Fibroblast of skin of left biceps (primary cell): Measurements from ENCODE around the gene FBXO27.
"Not testable (repeated sequence)": the region's sequence is repeated elsewhere in the genome, so short reads cannot be mapped to it uniquely, and the experiment has no call there.

ENCODE experiments used
- DNase-seq, 2 experiments: peaks; one replicate each; pipeline ENCODE4 v3.0.0-alpha.2; 2013; ENCODE audit warnings: low read depth in 2 of 2

Gene FBXO27

DNA sequence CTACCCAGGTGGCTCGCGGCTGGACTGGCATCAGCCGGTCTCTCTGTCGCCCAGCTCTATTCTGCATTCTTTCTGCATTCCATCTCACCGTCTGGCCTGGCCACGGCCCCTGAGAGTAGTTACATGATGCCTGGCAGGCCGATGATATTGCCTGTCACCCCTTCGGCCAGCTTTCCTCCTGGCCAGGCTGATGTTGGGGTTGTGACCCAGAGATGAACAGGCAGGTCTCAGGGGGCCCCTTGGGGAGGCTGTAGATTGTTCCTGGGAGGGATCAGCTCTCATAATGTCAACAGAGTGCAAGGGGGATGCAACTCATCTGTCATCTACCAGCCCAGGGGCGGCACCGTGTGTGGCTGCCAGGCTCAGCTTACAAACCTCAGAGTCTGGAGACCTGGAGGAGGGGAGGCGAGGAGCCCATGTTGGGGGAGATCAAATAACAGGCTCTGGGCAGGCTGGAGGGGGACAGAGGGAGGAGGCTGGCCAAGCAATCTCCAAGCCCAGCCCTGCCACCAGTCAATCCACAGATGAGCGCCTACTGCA is 43.2 kb downstream of the FBXO27 start:
- DNase-seq: no peak

DNA sequence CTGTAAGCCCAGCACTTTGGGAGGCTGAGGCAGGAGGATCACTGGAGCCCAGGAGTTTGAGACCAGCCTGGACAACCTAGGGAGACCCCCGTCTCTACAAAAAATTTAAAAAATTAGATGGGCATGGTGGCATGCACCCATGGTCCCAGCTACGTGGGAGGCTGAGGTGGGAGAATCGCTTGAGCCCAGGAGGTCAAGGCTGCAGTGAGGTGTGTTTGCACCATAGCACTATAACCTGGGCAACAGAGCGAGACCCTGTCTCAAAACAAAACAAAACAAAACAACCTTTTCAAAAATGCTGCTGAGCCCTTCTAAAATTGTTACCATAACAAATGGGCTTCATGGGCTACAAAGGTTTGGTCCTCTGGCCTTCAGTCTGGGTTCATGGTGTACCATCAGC is 43.7 kb downstream of the FBXO27 start:
- not testable (repeated sequence) for DNase-seq

DNA sequence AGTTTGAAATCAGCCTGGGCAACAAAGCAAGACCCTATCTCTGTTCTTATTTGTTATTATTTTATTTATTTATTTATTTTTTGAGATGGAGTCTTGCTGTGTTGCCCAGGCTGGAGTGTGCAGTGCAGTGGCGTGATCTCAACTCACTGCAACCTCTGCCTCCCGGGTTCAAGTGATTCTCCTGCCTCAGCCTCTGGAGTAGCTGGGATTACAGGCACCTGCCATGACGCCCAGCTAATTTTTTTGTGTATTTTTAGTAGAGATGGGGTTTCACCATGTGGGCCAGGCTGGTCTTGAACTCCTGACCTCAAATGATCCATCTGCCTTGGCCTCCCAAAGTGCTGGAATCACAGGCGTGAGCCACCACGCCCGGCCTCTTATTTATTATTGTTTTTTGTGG is 44.6 kb downstream of the FBXO27 start:
- not testable (repeated sequence) for DNase-seq

DNA sequence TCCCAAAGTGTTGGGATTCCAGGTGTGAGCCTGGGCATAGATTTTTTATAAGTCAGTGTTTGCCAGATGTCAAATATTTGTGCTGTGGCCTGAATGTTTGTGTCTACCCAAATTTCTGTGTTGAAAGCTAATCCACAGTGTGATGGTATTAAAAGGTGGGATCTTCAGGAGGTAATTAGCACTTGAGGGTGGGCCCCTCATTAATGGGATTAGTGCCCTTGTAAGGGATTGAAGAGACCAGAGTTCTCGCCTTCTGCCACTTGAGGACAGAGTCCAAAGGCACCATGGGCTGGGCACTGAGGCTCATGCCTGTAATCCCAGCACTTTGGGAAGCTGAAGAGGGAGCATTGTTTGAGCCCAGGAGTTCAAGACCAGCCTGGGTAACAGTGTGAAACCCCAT is 47.1 kb downstream of the FBXO27 start:
- no peak for DNase-seq

DNA sequence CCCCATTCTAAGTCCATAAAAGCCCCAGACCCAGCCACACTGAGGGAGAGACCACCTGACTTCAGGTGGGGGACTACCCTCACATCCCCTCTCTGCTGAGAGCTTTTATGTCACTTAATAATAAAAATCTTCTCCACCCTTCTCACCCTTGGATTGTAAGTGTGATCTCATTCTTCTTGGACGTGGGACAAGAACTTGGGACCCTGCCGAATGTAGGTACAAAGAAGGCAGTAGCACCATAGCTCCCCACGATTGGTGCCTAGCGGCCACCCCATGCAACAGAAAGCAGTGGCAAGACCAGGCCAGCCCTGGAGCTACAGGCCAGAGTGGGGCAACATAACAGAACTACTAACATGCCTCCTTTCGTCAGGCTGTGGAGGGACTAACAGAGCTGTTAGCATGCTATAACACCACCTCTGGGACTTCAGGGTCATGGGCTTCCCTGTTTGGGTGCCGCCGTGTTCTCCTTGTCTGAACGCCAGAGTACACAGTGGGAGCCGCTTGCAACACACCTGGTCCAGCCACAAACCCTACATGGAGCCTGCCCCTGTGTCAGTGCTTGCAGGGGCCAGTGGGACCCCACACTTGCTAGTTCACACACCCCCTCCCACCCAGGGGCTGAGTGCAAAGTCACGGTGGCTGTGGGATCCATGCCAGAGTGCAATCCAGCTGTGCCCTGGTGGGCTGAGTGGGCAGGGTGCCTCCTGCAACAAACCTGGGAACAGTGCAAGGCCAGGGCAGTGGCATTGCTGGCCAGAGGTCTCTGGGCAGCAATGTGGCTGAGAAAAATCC is 51.6 kb downstream of the FBXO27 start:
- DNase-seq: no peak

DNA sequence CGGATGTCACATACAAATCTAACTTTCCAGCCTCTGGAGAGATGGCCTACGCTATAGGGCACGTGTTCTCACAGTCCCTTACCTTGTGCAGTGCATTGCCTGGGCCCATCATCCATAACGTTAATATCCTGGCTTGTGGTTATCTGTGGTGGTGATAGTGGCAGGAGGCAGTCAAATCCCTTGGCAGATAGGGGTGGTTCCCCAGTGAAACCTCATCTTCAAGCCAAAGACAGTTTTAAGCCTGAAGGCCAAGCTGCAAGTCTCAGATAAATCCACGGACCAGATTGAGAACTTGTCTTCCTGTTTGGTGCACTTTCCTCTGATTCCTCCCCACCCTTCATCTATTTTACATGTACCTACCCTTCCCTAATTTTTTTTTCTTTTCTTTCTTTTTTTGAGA is 52.5 kb downstream of the FBXO27 start:
- DNase-seq: no peak

DNA sequence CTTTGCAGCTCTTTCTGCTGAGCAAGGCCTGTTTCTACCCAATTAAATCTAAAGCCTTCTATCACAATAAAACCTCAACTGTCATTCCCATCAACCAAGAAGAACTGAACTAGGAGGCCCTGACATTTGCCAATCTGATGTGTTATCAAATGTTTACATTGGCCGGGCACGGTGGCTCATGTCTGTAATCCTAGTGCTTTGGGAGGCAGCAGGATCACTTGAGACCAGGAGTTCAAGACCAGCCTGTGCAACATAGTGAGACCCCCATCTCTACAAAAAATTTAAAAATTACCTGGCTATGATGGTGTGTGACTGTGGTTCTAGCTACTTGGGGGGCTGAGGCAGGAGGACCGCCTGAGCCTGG is 54.0 kb downstream of the FBXO27 start:
- no peak for DNase-seq

DNA sequence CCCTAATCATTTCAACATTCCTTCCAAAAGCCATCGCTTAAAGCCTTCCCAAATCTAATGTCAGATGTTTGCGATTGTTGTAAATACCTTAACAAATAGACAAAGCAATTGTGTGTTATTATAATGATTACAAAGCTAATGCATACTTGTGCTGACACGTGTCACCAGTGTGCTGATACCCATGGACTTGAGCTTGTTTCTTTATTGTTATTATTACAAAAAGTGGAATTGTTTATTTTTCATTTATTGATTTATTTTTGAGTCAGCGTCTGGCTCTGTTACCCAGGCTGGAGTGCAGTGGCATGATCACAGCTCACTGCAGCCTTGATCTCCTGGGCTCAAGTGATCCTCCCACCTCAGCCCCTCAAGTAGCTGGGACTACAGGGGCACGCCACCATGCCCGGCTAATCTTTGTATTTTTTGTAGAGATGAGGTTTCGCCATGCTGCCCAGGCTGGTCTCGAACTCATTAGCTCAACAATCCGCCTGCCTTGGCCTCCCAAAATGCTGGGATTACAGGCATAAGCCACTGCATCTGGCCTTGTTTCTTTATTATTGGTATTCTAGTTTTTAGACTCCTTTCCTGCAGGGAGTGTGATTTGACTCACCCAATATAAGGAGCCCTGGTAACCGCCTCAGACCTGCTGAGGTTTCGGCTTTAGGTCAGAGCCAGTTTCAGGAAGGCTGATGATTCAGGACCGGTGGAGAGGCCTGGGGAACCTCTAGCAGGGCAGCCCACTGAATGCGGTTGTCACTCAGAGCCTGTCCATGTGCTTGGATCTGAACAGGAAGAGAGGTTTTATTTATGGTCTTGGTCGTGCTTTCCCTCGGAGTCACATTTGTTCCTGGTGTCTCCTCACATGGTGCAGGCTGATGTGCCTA is 54.7 kb downstream of the FBXO27 start:
- no peak for DNase-seq

DNA sequence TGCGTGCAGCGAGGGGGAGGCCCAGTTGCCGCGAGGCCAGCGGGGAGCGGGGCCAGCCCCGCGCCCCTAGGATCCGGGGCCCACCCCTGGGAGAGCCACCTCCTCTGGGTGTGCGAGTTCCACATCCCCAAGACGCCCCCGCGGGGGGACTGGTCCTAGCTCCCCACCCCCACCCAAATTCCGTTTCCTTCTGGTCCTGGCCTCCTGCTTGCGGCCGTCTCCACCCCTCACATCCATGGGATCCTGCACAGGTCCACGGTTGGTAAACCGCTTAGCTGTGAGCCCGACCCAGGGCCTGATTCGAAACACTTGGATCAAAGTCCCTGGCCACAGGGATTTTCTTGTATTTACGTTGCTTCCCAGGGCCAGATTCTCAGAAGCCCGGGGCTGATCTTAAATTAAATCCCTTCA is 56.5 kb downstream of the FBXO27 start:
- DNase-seq: no peak

DNA sequence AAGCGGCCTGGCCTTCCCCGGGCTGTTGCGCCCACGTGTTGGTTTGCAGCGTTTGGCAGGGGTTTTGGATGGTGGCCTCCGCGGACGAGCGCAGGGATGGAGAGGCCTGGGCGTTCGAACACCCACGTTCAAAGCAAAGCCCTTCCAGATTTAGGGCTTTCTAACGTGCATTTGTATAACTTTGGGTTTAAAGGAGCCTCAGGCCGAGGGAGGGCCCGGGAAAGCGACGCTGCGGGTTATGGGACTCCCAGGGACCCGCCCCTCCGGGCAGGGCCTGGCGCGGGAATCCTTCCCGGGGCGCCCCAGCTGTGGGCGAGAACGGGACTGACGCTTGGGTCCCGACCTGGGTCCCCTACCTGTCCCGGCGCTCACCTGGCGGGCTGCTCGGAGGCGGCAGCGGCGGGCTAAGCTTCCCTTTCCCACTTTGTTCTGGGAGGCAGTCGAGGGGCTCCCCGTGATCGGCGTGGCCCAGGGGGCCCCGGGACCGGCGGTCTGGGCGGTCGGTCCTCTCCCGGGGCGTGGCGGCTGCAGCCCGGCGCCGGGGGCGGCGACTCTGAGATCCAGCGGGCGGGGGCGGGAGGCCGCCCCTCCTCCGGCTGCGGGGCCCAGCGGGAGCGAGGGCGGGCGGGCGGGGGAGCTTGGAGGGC is 57.0 kb downstream of the FBXO27 start, which contains the start of gene FBXO17:
Gene FBXO17 (minus strand): TSS at position 529 of the 647 bp plus-strand sequence. CDS start 25,423 bp downstream, outside the sequence.
- DNase-seq: peak; percentile 17 to 28

DNA sequence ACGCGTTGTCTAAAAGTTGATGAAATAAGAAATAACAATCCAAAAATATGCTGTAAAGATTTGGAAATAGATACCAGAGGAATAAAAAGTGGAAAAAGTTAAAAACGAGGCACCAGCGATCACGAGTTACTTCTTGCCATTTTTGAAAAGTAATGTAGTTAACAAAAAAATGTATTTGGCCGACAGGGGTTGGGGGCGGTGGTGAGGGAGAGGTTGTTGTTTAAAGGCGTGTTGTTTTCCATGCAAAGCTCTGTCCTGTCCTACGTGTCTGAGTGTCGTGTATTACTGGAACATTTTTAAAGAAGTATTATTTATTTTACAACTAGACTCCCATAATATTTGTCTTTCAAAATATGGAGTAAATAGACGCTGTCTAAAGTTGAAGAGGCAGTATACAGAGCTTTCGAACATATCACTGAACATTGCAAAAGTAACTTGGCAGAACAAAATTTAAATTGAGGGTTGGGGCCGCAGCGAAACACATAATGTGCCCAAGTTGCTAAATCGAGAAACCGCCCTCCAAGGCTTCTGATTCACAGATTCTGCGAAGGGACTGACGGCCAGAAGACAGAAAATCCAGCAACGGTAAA is 57.6 kb downstream of the FBXO27 start:
- DNase-seq: no peak
